SK-N-SH (cell line): ENCODE measurements around the gene GSTT2.
"Not testable (repeated sequence)": the region's sequence is repeated elsewhere in the genome, so short reads cannot be mapped to it uniquely, and the experiment has no call there.

ENCODE experiments used
- CTCF ChIP-seq: fragments of 200-600 bp; sonication (generic); IDR thresholded peaks from 2 replicates; pipeline ENCODE4 v1.6.1; 2017; ENCODE audit warnings: antibody characterized with exemption, mild to moderate bottlenecking, moderate library complexity
- EZH2phosphoT487 ChIP-seq: fragments of 200-600 bp; sonication (generic); IDR thresholded peaks from 2 replicates; pipeline ENCODE4 v1.6.1; 2017; ENCODE audit warnings: low read depth, mixed run types, mild to moderate bottlenecking, antibody characterized with exemption, moderate library complexity, borderline replicate concordance
- JUND ChIP-seq: IDR thresholded peaks from 2 replicates; pipeline ENCODE4 v1.4.0; 2012
- REST ChIP-seq: IDR thresholded peaks from 2 replicates; pipeline ENCODE4 v1.6.1; 2012; ENCODE audit warnings: mild to moderate bottlenecking, low read depth, low read length, moderate library complexity
- SMC3 ChIP-seq: IDR thresholded peaks from 2 replicates; pipeline ENCODE4 v1.6.1; 2012; ENCODE audit warnings: low read depth, low read length, improper control_type of control experiment
- TAF1 ChIP-seq: IDR thresholded peaks from 2 replicates; pipeline ENCODE4 v1.6.1; 2012; ENCODE audit warnings: low read depth, mild to moderate bottlenecking, low read length, moderate library complexity, borderline replicate concordance

GRCh38 chr22:23951383-23951782 lies 28.6 kb upstream of the GSTT2 start:
- TF ChIP-seq CTCF, EZH2phosphoT487, SMC3, TAF1, JUND, REST: not testable (repeated sequence)
